Uterus (tissue), 2 donors: Measurements from ENCODE around the gene LEFTY2.

Source experiments
- POLR2A ChIP-seq, 2 donors: fragments of 450-650 bp; IDR thresholded peaks; one replicate each; pipeline ENCODE4 v1.6.1; 2016; ENCODE audit warnings: antibody characterized with exemption in 2 of 2, mild to moderate bottlenecking in 1 of 2, moderate library complexity in 1 of 2
- TF ChIP-seq, protein P1 (sequence below), 4 experiments: fragments of 200-600 bp in 2 of 4; fragments of 450-650 bp in 2 of 4; sonication (generic) in 2 of 4; IDR thresholded peaks; one replicate each; pipeline ENCODE4 v1.5.1; 2016 to 2019; ENCODE audit warnings: antibody characterized with exemption in 4 of 4, mild to moderate bottlenecking in 2 of 4, moderate library complexity in 1 of 4

GRCh38 chr1:225946082-225946620, 5.1 kb upstream of the LEFTY2 start:
- TF ChIP-seq, protein P1, sequence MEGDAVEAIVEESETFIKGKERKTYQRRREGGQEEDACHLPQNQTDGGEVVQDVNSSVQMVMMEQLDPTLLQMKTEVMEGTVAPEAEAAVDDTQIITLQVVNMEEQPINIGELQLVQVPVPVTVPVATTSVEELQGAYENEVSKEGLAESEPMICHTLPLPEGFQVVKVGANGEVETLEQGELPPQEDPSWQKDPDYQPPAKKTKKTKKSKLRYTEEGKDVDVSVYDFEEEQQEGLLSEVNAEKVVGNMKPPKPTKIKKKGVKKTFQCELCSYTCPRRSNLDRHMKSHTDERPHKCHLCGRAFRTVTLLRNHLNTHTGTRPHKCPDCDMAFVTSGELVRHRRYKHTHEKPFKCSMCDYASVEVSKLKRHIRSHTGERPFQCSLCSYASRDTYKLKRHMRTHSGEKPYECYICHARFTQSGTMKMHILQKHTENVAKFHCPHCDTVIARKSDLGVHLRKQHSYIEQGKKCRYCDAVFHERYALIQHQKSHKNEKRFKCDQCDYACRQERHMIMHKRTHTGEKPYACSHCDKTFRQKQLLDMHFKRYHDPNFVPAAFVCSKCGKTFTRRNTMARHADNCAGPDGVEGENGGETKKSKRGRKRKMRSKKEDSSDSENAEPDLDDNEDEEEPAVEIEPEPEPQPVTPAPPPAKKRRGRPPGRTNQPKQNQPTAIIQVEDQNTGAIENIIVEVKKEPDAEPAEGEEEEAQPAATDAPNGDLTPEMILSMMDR (IDR thresholded peaks at IDR 0.05), result no peak
- TF ChIP-seq POLR2A (IDR thresholded peaks at IDR 0.05), result no peak
